GM21717 (cell line): ENCODE results near the gene PRSS23.
"Not testable (repeated sequence)": the region's sequence is repeated elsewhere in the genome, so short reads cannot be mapped to it uniquely, and the experiment has no call there.

Experiments used
- ATAC-seq: cut with Tn5 transposase; IDR thresholded peaks from one replicate; pipeline ENCODE4 v1.9.1; 2021; ENCODE audit warnings: mild to moderate bottlenecking, moderate library complexity; ENCODE audit not compliant: unreplicated experiment

PRSS23 gene

GRCh38 chr11:86800076-86800959 lies at the start of gene PRSS23:
TSS of gene PRSS23 (plus strand) at chr11:86800542. CDS start at chr11:86807644, 7,102 bp downstream.
- no peak for ATAC-seq

DNA sequence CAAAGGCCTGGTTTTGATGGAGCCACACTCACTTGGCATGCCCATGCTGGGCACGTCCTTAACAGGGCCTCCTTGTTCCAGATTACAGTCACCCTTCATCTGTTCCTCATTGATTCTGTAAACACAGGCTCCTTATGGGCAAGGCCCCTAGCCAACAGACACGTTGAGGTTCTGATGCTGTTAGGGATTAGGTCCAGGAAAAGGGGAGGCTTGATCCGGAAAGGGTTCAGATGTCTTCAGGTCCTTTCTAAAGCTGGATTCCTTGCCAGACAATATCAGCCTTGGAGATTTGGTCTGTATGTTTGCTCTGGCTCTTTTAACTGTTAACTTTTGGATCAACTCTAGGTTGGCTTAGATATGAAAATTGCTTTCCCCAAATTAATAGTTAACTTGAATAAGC lies 46.9 kb upstream of the PRSS23 start:
- no peak for ATAC-seq

GRCh38 chr11:86755146-86755545 lies 45.2 kb upstream of the PRSS23 start:
- ATAC-seq, result no peak

GRCh38 chr11:86758171-86758570 lies 42.2 kb upstream of the PRSS23 start:
- ATAC-seq, result no peak

DNA sequence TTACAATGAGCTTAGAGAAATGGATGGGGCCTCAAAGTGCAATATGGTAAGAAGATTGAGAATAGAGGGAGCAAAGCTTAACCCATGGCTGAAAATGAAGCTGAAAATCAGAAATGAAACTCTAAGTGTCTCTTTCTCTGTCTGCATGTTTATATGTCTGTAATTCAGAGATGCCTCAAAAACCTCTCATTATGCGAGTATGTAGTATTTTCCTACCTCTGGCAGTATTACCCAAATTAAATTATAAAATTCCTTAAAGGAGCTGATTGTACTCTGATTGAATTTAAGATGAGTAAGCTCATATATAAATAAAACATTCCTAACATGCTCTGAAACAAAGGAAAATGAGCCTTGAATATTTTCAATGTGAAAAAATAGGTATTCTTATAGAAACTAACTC lies 39.8 kb upstream of the PRSS23 start:
- ATAC-seq, result no peak

DNA sequence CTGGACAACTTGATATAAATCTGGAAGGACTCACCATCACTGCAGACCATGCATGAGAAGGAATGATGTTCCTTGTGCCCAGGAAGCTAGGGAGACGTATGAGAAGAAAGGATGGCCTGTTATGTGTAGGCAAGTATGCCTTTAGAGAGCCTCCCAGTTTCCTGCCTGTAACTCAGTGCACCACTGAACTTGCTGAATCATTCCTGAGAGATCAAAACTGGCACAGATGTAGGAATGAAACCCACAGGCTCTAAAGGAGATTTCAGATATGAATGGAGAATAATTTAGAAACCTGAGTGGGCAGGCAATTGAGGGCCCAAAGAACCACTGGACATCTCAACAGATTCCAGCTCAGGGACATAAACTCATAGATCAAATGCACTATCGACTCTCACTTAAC lies 38.4 kb upstream of the PRSS23 start:
- ATAC-seq, result no peak

DNA sequence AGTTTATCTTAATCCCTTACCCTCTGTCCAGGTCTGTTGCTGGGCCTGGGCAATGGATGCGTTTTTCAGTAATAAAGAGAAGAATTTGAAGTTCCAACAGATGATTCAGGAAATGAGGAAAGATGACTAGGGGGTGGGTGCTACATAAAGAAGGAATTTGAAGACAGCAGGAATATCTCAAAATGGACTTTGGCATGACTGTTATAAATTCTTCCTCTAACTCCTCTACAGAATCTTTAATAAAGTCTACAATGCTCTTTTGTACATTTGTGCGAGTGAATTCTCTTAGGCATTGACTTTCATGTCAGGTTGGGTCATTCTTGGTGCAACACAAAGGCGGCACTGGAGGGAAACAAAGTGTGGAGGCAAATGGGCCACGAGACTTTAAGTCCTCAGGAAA lies 35.1 kb upstream of the PRSS23 start:
- ATAC-seq, result no peak

DNA sequence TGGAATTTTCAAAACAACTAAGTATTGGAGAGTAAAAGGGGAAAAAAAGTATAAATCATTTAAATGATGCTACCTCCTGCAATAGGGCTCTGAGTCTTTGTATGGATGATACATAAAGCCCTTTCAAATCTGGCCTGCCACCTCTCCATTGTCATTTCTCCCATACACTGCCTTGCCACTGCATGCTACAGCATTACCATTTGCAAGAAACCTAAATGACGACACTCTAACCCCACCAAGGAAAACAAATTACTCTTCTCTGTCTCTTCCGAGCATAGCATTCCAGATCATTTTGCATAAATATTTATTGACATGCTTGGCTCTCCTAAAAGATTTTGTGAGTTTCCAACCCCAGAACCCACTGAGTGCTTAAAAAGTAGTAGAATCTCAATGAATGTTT lies 34.5 kb upstream of the PRSS23 start:
- ATAC-seq, result no peak

- no peak for ATAC-seq
Observed at GRCh38 chr11:86769219-86769618, 31.1 kb upstream of the PRSS23 start.

DNA sequence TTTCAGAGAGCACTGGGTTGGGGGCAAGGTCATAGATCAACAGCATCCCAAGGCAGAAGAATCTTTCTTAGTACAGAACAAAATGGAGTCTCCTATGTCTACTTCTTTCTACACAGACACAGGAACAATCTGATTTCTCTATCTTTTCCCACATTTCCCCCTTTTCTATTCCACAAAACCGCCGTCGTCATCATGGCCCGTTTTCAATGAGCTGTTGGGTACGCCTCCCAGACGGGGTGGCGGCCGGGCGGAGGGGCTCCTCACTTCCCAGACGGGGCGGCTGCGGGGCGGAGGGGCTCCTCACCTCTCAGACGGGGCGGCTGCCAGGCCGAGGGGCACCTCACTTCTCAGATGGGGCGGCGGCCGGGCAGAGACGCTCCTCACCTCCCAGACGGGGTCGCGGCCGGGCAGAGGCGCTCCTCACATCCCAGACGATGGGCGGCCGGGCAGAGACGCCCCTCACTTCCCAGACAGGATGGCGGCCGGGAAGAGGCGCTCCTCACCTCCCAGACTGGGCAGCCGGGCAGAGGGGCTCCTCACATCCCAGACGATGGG lies 29.8 kb upstream of the PRSS23 start:
- ATAC-seq, result not testable (repeated sequence)

DNA sequence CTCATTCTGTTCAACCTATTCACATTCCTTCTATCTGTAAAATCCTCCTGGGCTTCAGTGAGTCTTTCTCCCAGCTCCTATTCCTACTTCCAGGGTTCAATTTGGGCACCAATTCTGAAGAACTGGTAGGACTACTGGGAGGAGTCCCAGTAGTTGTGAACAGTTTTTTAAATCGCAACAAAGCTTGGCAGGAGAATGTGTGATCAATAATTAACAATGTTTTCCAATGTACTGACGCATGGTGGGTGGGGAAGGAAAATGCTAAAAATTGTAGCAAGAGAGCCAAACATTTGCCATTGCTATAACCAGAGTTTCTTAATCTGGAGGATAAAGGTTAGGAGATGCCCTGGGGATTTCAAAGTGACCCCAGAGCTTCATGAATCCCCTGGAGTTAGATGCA lies 27.3 kb upstream of the PRSS23 start:
- ATAC-seq, result no peak

DNA sequence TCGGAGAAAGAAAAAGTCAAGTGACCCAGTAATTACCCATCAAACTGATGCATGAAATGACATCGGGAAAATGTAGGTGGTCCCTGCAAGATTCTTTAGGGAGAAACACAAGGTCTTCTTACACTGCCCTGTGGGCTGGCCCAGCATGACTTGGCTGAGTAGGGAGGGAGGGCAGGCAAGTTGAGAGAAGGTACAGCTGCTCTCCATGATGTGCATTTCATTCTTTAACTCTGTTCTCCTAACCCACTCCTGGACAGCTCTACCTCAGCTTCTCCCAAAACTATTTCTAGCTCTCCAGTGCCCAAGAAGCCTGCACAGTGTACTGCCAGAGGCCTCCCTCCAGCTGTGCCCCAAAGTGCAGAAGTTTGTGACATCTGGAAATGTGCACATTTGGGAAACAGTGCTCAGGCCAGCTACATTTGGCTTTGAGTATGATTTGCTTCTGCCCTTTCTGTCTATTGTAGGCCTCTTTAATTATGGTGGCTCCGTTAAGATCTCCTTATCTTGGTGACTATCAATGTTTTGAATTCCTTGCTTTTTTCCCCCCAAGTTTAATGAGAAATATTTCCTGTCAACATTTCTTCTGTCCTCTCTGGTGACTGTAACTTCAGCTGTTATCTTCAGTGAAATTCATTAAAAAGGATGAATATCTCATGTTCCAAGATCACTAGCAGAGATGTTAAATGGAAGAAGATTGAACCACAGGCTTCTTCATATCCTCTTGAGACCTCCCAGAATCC lies 26.7 kb upstream of the PRSS23 start:
- ATAC-seq, result no peak

GRCh38 chr11:86774417-86774816 lies 25.9 kb upstream of the PRSS23 start:
- ATAC-seq, result no peak

DNA sequence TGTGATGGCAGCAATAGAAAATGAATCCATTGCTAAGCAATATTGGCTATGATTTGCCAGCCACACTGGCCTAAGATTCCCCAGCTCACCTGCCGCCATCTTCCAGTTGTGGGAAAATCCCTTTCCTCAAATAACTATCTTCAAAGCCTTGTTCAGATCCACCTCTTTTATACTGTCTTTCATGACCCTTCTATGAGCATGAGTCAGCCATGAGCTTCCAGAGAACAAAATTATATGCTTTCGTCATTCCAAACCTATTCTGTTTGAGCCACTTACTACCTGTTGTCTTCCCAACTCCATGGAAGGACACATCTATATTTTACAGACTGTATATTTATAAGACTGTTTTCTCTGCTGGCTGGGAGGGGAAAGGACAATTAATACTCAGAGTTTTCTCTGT lies 25.0 kb upstream of the PRSS23 start:
- no peak for ATAC-seq

GRCh38 chr11:86781546-86781945 lies 18.8 kb upstream of the PRSS23 start:
- no peak for ATAC-seq

DNA sequence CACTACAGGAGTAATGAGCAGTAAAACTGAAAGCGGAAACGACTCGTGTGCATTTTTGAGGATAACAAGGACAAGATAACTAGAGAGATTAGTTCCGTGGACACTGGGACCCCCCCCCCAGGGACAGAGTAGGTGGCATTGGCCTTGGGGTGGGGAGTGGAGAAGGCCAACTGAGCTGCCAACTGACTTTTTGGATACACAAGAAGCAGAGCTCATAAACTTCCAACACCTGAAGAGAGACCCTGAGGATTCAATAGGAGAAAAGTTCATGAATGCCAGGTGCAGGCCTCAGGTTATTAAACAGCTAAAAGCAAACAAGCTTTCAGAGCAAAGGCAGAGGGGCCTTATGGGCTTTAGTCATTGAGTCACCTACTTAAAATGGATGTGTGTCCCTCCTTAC lies 17.6 kb upstream of the PRSS23 start:
- ATAC-seq, result no peak

GRCh38 chr11:86783661-86784060 lies 16.7 kb upstream of the PRSS23 start:
- no peak for ATAC-seq

DNA sequence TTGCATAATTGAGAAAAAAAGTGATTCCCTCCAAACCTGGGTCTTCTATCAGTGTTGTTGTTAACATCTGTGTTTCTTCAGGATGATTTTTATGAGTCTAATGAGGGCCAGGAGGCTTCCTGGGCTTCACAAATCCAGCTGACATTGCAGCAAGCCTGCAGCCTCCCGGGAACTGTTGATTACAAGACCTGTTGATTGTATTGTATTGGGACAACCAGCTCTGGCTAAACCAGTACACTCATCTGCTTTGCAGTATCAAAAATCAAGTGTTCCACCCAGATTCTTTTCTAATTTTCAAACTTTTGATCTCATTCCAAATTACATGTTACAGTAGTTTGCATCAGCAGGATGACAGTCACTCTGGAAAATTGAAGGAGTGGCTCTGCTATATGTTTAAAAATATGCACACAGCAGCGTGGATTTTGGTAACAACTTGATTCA lies 16.1 kb upstream of the PRSS23 start:
- no peak for ATAC-seq

- no peak for ATAC-seq
Observed at GRCh38 chr11:86785576-86785975, 14.8 kb upstream of the PRSS23 start.

DNA sequence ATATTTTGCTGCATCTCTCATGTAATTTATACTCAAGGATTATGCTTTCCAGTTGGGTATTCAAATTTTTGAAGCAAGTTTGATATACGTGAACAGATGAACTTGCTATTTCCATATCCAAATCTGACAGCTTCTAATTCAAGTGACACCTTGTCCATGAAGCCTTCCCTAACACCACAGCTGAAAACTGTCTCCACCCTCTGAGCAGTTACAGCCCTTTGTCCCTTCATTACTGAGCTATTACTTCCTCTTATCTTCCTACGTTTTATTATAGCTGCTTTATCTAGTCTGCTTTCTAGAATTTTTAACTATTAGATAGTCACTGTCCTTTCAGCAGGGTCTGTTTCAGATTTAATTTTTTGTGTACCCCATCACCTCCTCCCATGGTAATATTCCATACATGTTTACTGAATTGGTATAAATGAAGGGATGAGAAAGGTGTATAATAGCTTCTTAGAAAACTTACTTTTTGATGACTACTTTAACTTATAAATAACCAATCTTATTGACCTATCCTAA lies 13.3 kb upstream of the PRSS23 start:
- no peak for ATAC-seq

DNA sequence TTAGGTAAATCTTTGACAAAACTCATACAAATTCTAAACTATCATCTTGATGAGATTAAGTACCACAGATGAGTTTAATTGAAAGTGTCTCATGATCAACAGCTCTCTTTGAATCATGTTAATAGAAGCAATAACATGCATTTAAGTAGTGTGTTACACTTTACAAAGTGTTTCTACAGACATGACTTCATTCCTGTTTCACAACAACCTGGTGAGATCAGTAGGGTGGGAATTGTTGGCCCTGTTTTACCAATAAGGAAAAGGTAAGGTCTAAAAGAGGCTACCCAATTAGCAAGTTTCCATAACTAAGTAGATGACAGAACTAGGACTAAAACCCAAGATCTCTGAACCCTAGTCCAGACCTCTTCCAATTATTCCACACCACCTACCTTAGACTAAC lies 12.7 kb upstream of the PRSS23 start:
- ATAC-seq, result no peak
